GM23338 (cell line): ENCODE data around the gene RIN3. TPM values are rescaled to one million over a fixed set of nuclear protein-coding genes. Genes with fewer than 3 reads are reported as not detected.

Source experiments
- ATAC-seq: fragments of 200-7000 bp; cut with Tn5 transposase; 3 replicates; pipeline ENCODE4 v1.9.1; 2020
- DNase-seq: peaks from one replicate; pipeline ENCODE4 v3.0.0-alpha.2; 2015; ENCODE audit warnings: low spot score
- H2AFZ ChIP-seq: fragments of 200-600 bp; sonication (generic); 2 replicates; pipeline ENCODE4 v1.8.0; 2016; ENCODE audit warnings: antibody characterized with exemption, mild to moderate bottlenecking, moderate library complexity
- H3F3A ChIP-seq: fragments of 200-600 bp; sonication (generic); replicated peaks from 2 replicates; pipeline ENCODE4 v1.8.0; 2017; ENCODE audit warnings: antibody characterized with exemption, mixed run types, low read depth
- H3K27ac ChIP-seq: fragments of 200-600 bp; sonication (generic); 2 replicates; pipeline ENCODE4 v1.6.1; 2016; ENCODE audit warnings: low read depth
- H3K27me3 ChIP-seq: fragments of 200-600 bp; sonication (generic); 2 replicates; pipeline ENCODE4 v1.8.0; 2016; ENCODE audit warnings: mild to moderate bottlenecking, mixed run types, moderate library complexity; ENCODE audit not compliant: insufficient read depth
- H3K36me3 ChIP-seq: fragments of 200-600 bp; sonication (generic); 2 replicates; pipeline ENCODE4 v1.8.0; 2016; ENCODE audit warnings: mild to moderate bottlenecking; ENCODE audit not compliant: insufficient read depth
- H3K4me1 ChIP-seq: fragments of 200-600 bp; sonication (generic); 2 replicates; pipeline ENCODE4 v1.8.0; 2016; ENCODE audit warnings: mild to moderate bottlenecking, moderate library complexity; ENCODE audit not compliant: insufficient read depth
- H3K4me2 ChIP-seq: fragments of 200-600 bp; sonication (generic); 2 replicates; pipeline ENCODE4 v1.7.1; 2017; ENCODE audit warnings: mixed run types
- H3K4me3 ChIP-seq: fragments of 200-600 bp; sonication (generic); 2 replicates; pipeline ENCODE4 v1.6.1; 2016; ENCODE audit warnings: mixed run types
- H3K79me2 ChIP-seq: fragments of 200-600 bp; sonication (generic); replicated peaks from 2 replicates; pipeline ENCODE4 v1.8.0; 2017; ENCODE audit warnings: mild to moderate bottlenecking; ENCODE audit not compliant: insufficient read depth
- H3K9me2 ChIP-seq: fragments of 200-600 bp; sonication (generic); 2 replicates; pipeline ENCODE4 v1.8.0; 2017; ENCODE audit not compliant: insufficient read depth
- H4K20me1 ChIP-seq: fragments of 200-600 bp; sonication (generic); replicated peaks from 2 replicates; pipeline ENCODE4 v1.8.0; 2017; ENCODE audit warnings: mild to moderate bottlenecking; ENCODE audit not compliant: insufficient read depth
- H3K27ac Mint-ChIP-seq: 2 replicates; pipeline ENCODE4 v1.8.0; 2020; ENCODE audit warnings: inconsistent platforms, mild to moderate bottlenecking, moderate library complexity, mixed read lengths
- H3K27me3 Mint-ChIP-seq: 3 replicates; pipeline ENCODE4 v1.8.0; 2022; ENCODE audit warnings: low read depth, mild to moderate bottlenecking, moderate library complexity, mixed read lengths, inconsistent platforms; ENCODE audit not compliant: insufficient read depth, poor library complexity
- H3K36me3 Mint-ChIP-seq: 3 replicates; pipeline ENCODE4 v1.8.0; 2021; ENCODE audit warnings: low read depth, mild to moderate bottlenecking, inconsistent platforms, moderate library complexity, mixed read lengths
- H3K4me1 Mint-ChIP-seq: 3 replicates; pipeline ENCODE4 v1.8.0; 2020; ENCODE audit warnings: mild to moderate bottlenecking, inconsistent platforms, mixed read lengths
- H3K4me3 Mint-ChIP-seq: 3 replicates; pipeline ENCODE4 v1.8.0; 2021; ENCODE audit warnings: moderate library complexity, mild to moderate bottlenecking, inconsistent platforms, mixed read lengths
- H3K9me3 Mint-ChIP-seq: 3 replicates; pipeline ENCODE4 v1.8.0; 2020; ENCODE audit warnings: moderate library complexity, mild to moderate bottlenecking, inconsistent platforms, mixed read lengths
- CREB1 ChIP-seq: fragments of 250-450 bp; sonication (Bioruptor Pico); IDR thresholded peaks from 2 replicates; pipeline ENCODE4 v1.5.0; 2020; ENCODE audit warnings: low read depth, mild to moderate bottlenecking, moderate library complexity
- CTCF ChIP-seq, 2 experiments: fragments of 200-600 bp in 1 of 2; sonication (generic) in 1 of 2; conservative IDR thresholded peaks; 2 replicates each; pipeline versions ENCODE4 v1.5.1 to v1.6.1; 2016 to 2017; ENCODE audit warnings: antibody characterized with exemption in 2 of 2, low read depth in 2 of 2, mild to moderate bottlenecking in 2 of 2, moderate library complexity in 1 of 2
- ETS1 ChIP-seq: IDR thresholded peaks from 2 replicates; pipeline ENCODE4 v1.6.1; 2016; ENCODE audit warnings: antibody characterized with exemption
- EZH2 ChIP-seq: fragments of 200-600 bp; sonication (generic); IDR thresholded peaks from one replicate; pipeline ENCODE4 v1.8.0; 2017; ENCODE audit warnings: antibody characterized with exemption, mild to moderate bottlenecking, low read depth; ENCODE audit not compliant: unreplicated experiment
- EZH2phosphoT487 ChIP-seq: fragments of 200-600 bp; sonication (generic); IDR thresholded peaks from one replicate; pipeline ENCODE4 v1.8.1; 2018; ENCODE audit warnings: antibody characterized with exemption; ENCODE audit not compliant: unreplicated experiment
- JUNB ChIP-seq: IDR thresholded peaks from one replicate; pipeline ENCODE4 v1.6.1; 2016; ENCODE audit warnings: antibody characterized with exemption; ENCODE audit not compliant: unreplicated experiment
- NANOG ChIP-seq: IDR thresholded peaks from 2 replicates; pipeline ENCODE4 v1.6.1; 2016; ENCODE audit warnings: antibody characterized with exemption, borderline replicate concordance
- POLR2AphosphoS5 ChIP-seq: IDR thresholded peaks from 2 replicates; pipeline ENCODE4 v1.6.1; 2016; ENCODE audit warnings: antibody characterized with exemption, low read depth
- STAT1 ChIP-seq: IDR thresholded peaks from one replicate; pipeline ENCODE4 v1.6.1; 2016; ENCODE audit warnings: antibody characterized with exemption; ENCODE audit not compliant: unreplicated experiment
- ZNF114 ChIP-seq: fragments of 250-450 bp; sonication (Bioruptor Pico); IDR thresholded peaks from 2 replicates; pipeline ENCODE4 v1.5.0; 2020; ENCODE audit warnings: mild to moderate bottlenecking, moderate library complexity
- ZNF331 ChIP-seq: fragments of 250-450 bp; sonication (Bioruptor Pico); IDR thresholded peaks from 2 replicates; pipeline ENCODE4 v1.5.0; 2020; ENCODE audit warnings: low read depth, mild to moderate bottlenecking, moderate library complexity
- ZNF462 ChIP-seq: fragments of 250-450 bp; sonication (Bioruptor Pico); IDR thresholded peaks from 2 replicates; pipeline ENCODE4 v1.5.0; 2020; ENCODE audit warnings: mild to moderate bottlenecking, moderate library complexity
- polyA plus RNA-seq: library from polyadenylated mRNA; unstranded; fragments of >200 nt; fragmentation: Nextera tagmentation; extraction: Ambion mirVana; gene quantifications from 2 replicates; pipeline ENCODE4 v1.2.1, GENCODE V29; 2016
- total RNA-seq: library from RNA; depleted of rRNA; stranded (reverse); fragments of >200 nt; shearing (Covaris generic); gene quantifications from 2 replicates; pipeline ENCODE4 v1.2.3, GENCODE V29; 2014

RIN3 gene
- total and polyA plus RNA-seq, 2 experiments from 2014 or later: 0.97 to 1.5 TPM

- TF ChIP-seq ZNF462 (CRISPR knock-in tag) (no peak), ZNF331 (no peak), STAT1 (no peak), CTCF (conservative IDR thresholded peaks at IDR 0.05; ENCODE audit: low read depth in 2 of 2) (no peak), NANOG (no peak)
These were observed 43.4 kb downstream of the RIN3 start (continued) for GRCh38 chr14:92556863-92557543.

- no peak for DNase-seq
- Histone ChIP-seq H4K20me1 (no peaks in the 10 kb centered on the region), H3K9me2 (no peaks in the 10 kb centered on the region), H3F3A (no peaks in the 10 kb centered on the region), H3K4me2 (no peak overlapping the region), H3K36me3 (no peaks in the 10 kb centered on the region), H2AFZ (no peak overlapping the region), H3K27me3 (no peaks in the 10 kb centered on the region), H3K4me3 (no peak overlapping the region), H3K79me2 (no peaks in the 10 kb centered on the region), H3K27ac (no peak overlapping the region), H3K4me1 (no peaks in the 10 kb centered on the region)
- peaks cover 9% of the 10 kb centered on the region for H3K27me3 Mint-ChIP-seq
- peaks cover 9% of the 10 kb centered on the region for H3K4me1 Mint-ChIP-seq
- H3K9me3 Mint-ChIP-seq: no peaks in the 10 kb centered on the region; the same call in 2 of the 3 replicates
- H3K27ac Mint-ChIP-seq: no peak overlapping the region
- TF ChIP-seq NANOG: no peak
- TF ChIP-seq EZH2: no peak
- TF ChIP-seq EZH2phosphoT487: no peak
- TF ChIP-seq ZNF331: no peak
- no peak for TF ChIP-seq CREB1 (CRISPR knock-in tag)
- no peak for TF ChIP-seq POLR2AphosphoS5
- TF ChIP-seq STAT1: no peak
- TF ChIP-seq ETS1: no peak
- no peak for TF ChIP-seq ZNF114
- no peak for TF ChIP-seq JUNB
- no peak for ATAC-seq
- no peak overlapping the region for H3K4me3 Mint-ChIP-seq
- H3K36me3 Mint-ChIP-seq: no peaks in the 10 kb centered on the region
These were observed 43.9 kb downstream of the RIN3 start for GRCh38 chr14:92557544-92557912.
